Thyroid gland (tissue), 4 donors: ENCODE data around the gene ZNF599. TPM values are rescaled to one million over a fixed set of nuclear protein-coding genes. Genes with fewer than 3 reads are reported as not detected.
A peak's percentile ranks its signal among the peaks of the same experiment; 100 is the strongest.

Experiments
- DNase-seq, 2 donors: peaks; one replicate each; pipeline ENCODE4 v3.0.0-alpha.2; 2019
- H3K27ac ChIP-seq, 3 donors: fragments of 200-600 bp; sonication (generic); 1 replicate in 2 of 3; 2 replicates in 1 of 3; pipeline ENCODE4 v1.5.1; 2016 to 2019; ENCODE audit warnings: mild to moderate bottlenecking in 1 of 3, moderate library complexity in 1 of 3
- H3K27me3 ChIP-seq: fragments of 200-600 bp; sonication (generic); one replicate; pipeline ENCODE4 v1.5.1; 2019
- H3K36me3 ChIP-seq, 2 donors: fragments of 200-600 bp; sonication (generic); one replicate each; pipeline ENCODE4 v1.5.1; 2016 to 2019
- H3K4me1 ChIP-seq, 2 donors: fragments of 200-600 bp; sonication (generic); one replicate each; pipeline ENCODE4 v1.5.1; 2017 to 2019
- H3K4me3 ChIP-seq, 3 donors: fragments of 200-600 bp; sonication (generic); replicated peaks in 1 of 3; 1 replicate in 2 of 3; 2 replicates in 1 of 3; pipeline ENCODE4 v1.5.1; 2016; ENCODE audit warnings: mild to moderate bottlenecking in 1 of 3
- H3K9me3 ChIP-seq: fragments of 200-600 bp; sonication (generic); one replicate; pipeline ENCODE4 v1.5.1; 2017
- CTCF ChIP-seq, 6 experiments: fragments of 200-600 bp in 3 of 6; fragments of 450-650 bp in 3 of 6; sonication (generic) in 3 of 6; IDR thresholded peaks; one replicate each; pipeline ENCODE4 v1.5.1; 2016 to 2019; ENCODE audit warnings: antibody characterized with exemption in 6 of 6, mild to moderate bottlenecking in 2 of 6, inconsistent platforms in 1 of 6, moderate library complexity in 1 of 6
- POLR2A ChIP-seq, 2 donors: fragments of 450-650 bp; IDR thresholded peaks; one replicate each; pipeline ENCODE4 v1.6.1; 2017; ENCODE audit warnings: antibody characterized with exemption in 2 of 2, mild to moderate bottlenecking in 2 of 2, moderate library complexity in 1 of 2
- WGBS, 2 donors: methylation state at CpG; one replicate each; pipeline ENCODE4 v1.1.5; 2017; 5-methylcytosine and 5-hydroxymethylcytosine counted together
- intact Hi-C: fragments of 100-400 bp; cut with DNase I; formaldehyde crosslinking; loops from one replicate; pipeline ENCODE4 v1.15.1; 2023
- total RNA-seq, 4 donors: library from RNA; depleted of rRNA; stranded (reverse); fragments of >200 nt; gene quantifications; one replicate each; pipeline ENCODE4 v1.2.3, GENCODE V29; 2016

Gene ZNF599
- total RNA-seq, 4 donors from 2014 or later, result 14.3 to 22.5 (median 17.2) TPM

- no peaks in the 10 kb centered on the region for H3K27me3 ChIP-seq
- DNase-seq, result no peak
- H3K36me3 ChIP-seq, result no peaks in the 10 kb centered on the region
- intact Hi-C loops, result loop anchor here (5.0 kb wide), 1 partner anchor 38 kb away; no protein-coding TSS in a partner anchor
- TF ChIP-seq POLR2A (IDR thresholded peaks at IDR 0.05), result no peak
- TF ChIP-seq CTCF (IDR thresholded peaks at IDR 0.05), result no peak
- H3K9me3 ChIP-seq, result no peaks in the 10 kb centered on the region
- no peak overlapping the region for H3K4me3 ChIP-seq
- 66 to 77% methylated on average over 2 of the region's 2 CpGs for WGBS, 2 donors
- peaks cover 9 to 13% of the 10 kb centered on the region in 2 donors for H3K4me1 ChIP-seq
- H3K27ac ChIP-seq, result no peak overlapping the region
Observed at GRCh38 chr19:34774857-34775256, 1.8 kb upstream of the ZNF599 start.

DNA sequence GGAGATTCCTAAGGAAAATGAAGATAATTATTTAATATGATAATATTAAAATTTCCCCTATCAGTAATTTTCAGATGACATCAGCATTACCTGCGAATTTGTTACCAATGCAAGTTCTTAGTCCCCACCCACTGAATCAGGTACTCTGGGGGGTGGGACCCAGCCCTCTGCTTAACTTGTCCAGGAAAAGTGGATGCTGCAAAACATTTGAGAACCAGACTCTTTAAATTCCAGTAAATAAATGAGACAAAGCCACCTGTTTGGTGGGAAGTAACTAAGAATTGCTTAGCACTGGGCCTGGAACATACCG is 495 bp upstream of the ZNF599 start:
- peaks cover 0 to 7% of the 10 kb centered on the region in 2 donors for H3K36me3 ChIP-seq
- H3K4me1 ChIP-seq, result peaks cover 9 to 13% of the 10 kb centered on the region in 2 donors
- peak overlapping the region in 1 of 3 donors; percentile 49 for H3K4me3 ChIP-seq
- H3K9me3 ChIP-seq, result no peaks in the 10 kb centered on the region
- TF ChIP-seq POLR2A (IDR thresholded peaks at IDR 0.05) (no peak), CTCF (IDR thresholded peaks at IDR 0.05) (no peak)
- no peak overlapping the region for H3K27ac ChIP-seq
- WGBS, 2 donors, result 60 to 67% methylated on average over 2 of the region's 2 CpGs
- peak in 1 of 2 donors; percentile 2 for DNase-seq
- H3K27me3 ChIP-seq, result no peaks in the 10 kb centered on the region
- intact Hi-C loops, result loop anchor here (5.0 kb wide), 1 partner anchor 36 kb away; no protein-coding TSS in a partner anchor

DNA sequence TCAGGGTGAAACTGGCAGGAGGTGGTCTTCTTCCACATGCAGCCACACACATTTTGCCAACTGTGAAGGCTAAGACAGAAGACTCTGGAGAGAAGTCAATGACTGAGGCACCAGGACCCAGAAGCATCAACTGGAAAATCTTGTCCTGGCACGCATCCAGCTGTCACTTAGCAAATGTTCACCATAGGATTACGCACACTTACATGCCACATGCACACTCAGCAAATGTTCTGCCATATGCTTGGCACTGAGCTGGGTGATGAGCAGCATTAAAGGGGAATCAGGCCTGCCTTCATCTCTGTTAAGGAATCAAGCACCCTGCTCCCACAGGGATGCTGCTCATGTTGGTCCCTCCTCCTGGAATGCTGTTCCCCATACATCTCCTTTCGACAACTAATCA is 5.1 kb downstream of the ZNF599 start:
- no peaks in the 10 kb centered on the region for H3K27me3 ChIP-seq
- H3K4me3 ChIP-seq, result no peak overlapping the region
- DNase-seq, result no peak
- TF ChIP-seq CTCF (IDR thresholded peaks at IDR 0.05), result no peak
- TF ChIP-seq POLR2A (IDR thresholded peaks at IDR 0.05), result no peak
- no peaks in the 10 kb centered on the region for H3K9me3 ChIP-seq
- H3K4me1 ChIP-seq, result peaks cover 9 to 13% of the 10 kb centered on the region in 2 donors
- H3K27ac ChIP-seq, result no peak overlapping the region
- WGBS, 2 donors, result 69 to 94% methylated on average over 3 of the region's 3 CpGs
- H3K36me3 ChIP-seq, result peaks cover 43 to 50% of the 10 kb centered on the region in 2 donors
- intact Hi-C loops, result no loop called here

GRCh38 chr19:34766386-34766785 is 6.6 kb downstream of the ZNF599 start:
- Histone ChIP-seq H3K27me3 (no peaks in the 10 kb centered on the region), H3K4me1 (no peaks in the 10 kb centered on the region), H3K36me3 (peaks cover 43 to 53% of the 10 kb centered on the region in 2 donors), H3K4me3 (no peak overlapping the region), H3K9me3 (no peaks in the 10 kb centered on the region), H3K27ac (no peak overlapping the region)
- WGBS, 2 donors, result 91 to 92% methylated on average over 2 of the region's 2 CpGs
- TF ChIP-seq POLR2A (IDR thresholded peaks at IDR 0.05), result no peak
- no peak for TF ChIP-seq CTCF (IDR thresholded peaks at IDR 0.05)
- intact Hi-C loops, result no loop called here
- no peak for DNase-seq

GRCh38 chr19:34759218-34759917 is 13.6 kb downstream of the ZNF599 start:
- Histone ChIP-seq H3K36me3 (peaks cover 4 to 16% of the 10 kb centered on the region in 2 donors), H3K27me3 (no peaks in the 10 kb centered on the region), H3K27ac (no peak overlapping the region), H3K4me3 (no peak overlapping the region), H3K4me1 (no peaks in the 10 kb centered on the region), H3K9me3 (peaks cover 7% of the 10 kb centered on the region)
- TF ChIP-seq POLR2A (IDR thresholded peaks at IDR 0.05), result no peak
- no peak for TF ChIP-seq CTCF (IDR thresholded peaks at IDR 0.05)
- DNase-seq, result no peak
- intact Hi-C loops, result no loop called here
- 96 to 97% methylated on average over 11 of the region's 11 CpGs for WGBS, 2 donors
